ENCODE results near the gene ABLIM2.

Gene ABLIM2

DNA sequence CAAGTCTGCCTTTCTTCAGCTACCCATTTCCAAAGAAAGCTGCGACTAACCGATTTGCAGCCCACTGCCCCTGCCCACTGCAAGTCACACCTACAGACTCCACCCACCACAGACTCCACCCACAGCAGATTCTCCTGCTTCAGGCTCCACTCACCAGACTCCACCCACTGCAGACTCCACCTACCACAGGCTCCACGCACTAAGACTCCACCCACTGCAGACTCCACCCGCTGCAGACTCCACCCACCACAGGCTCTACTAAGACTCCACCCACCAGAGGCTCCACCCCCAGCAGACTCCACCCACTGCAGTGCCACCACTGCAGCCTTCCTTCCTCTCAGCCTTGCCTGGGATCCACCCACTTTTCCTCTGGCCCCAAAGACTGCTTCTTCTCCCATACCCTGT, 41.3 kb downstream of the ABLIM2 start:
- DNase-seq: peak; percentile 29

DNA sequence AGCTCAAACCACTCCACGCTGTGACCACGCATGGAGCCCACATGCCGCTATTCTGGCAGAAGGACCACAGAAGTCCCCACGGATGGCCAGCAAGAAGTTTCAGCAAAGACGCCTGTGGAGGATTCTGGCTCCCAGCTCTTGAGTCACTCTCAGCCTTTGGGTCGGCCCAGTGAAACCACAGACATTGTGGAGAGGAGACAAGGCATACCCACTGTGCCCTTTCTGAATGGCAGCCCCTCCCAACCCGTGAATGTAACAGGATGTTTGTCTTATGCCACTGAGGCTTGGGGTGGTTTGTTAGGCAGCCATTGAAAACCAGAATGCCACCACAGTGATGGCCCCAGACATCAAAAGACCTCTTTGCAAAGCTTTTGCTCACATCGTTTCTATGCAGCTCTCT, 42.7 kb downstream of the ABLIM2 start:
- DNase-seq: no peak

- no peak for DNase-seq
Measured at GRCh38 chr4:8115203-8115520, 43.5 kb downstream of the ABLIM2 start.

- DNase-seq: no peak
Measured at GRCh38 chr4:8114456-8115202, 44.0 kb downstream of the ABLIM2 start.

DNA sequence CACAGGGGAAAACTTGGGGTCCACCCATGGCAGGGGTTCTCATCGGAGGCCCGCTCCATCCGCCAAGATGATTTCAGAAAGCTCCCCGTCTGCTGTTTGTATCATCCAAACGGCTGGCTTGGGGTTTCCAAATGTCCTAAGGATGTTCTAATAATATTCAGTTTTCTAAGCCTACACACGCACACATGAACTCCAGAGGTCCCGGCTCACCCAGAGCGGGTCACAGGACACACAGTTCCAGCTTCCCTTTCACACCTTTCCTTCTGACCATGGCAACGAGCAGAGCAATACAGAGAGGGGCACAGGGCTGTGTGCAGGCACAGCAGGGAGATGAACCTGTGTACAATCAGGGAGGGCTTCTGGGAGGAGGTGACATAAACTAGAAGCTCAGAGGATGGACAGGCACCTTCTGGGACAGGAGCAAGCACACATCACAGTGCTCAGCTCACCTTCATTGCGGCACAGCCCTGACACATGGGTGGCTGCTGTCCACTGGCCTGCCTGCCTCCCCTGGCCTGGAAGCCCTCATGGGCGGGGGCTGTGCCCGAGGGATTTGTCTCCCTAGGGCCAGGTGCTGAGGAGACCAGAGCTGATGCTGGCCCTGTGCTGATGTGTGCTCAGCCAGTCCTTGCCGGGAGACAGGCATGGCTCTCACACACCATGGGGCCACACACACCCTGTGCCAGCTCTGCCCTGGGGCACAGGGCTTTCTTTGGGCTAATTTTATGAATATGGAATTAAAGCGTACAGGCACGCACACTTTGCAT, 44.8 kb downstream of the ABLIM2 start:
- DNase-seq: no peak

DNA sequence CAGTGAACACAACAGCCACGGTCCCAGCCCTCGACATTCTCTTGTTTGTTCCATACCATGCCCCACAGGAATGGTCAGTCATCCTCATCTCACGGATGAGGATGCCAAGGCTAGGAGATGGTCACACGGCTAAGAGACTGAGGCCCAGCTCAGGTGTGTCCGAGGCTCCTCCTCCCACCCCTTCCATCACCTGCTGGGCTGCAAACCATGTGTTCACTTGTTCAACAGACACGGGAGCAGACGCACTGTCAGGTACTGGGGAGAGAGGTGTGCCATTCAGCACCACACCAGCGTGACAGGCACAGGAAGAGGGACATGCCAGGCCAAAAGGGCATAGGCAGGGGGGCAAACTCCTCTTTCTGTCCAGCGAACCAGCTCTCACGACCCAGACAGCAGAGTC, 45.9 kb downstream of the ABLIM2 start:
- no peak for DNase-seq

DNA sequence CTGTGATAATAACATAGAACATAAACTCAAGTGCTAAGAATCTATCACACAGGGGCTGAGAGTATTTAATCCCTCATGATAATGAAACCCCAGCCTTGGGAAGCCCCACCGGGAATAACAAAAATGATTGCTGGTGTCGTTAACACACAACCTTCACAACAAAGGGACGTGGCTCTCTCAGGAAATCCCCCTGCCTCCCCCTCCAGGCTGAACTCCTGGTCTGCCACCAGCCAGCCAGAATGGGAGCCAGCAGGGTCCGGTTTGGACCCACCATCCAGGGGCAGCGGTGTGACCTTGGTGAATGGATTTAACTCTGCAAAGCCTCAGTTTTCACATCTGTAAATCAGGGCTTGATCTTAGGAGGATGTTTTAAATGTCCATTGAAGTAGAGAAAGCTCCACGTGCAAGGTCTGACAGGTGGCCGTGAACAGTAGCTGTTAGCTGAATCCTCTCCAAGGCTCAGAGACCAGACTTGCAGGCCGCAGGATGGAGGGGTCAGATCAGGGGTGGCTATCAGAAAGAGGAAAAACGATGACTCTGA, 46.5 kb downstream of the ABLIM2 start:
- DNase-seq: no peak

GRCh38 chr4:8110071-8110986, 48.3 kb downstream of the ABLIM2 start:
- DNase-seq: no peak

DNA sequence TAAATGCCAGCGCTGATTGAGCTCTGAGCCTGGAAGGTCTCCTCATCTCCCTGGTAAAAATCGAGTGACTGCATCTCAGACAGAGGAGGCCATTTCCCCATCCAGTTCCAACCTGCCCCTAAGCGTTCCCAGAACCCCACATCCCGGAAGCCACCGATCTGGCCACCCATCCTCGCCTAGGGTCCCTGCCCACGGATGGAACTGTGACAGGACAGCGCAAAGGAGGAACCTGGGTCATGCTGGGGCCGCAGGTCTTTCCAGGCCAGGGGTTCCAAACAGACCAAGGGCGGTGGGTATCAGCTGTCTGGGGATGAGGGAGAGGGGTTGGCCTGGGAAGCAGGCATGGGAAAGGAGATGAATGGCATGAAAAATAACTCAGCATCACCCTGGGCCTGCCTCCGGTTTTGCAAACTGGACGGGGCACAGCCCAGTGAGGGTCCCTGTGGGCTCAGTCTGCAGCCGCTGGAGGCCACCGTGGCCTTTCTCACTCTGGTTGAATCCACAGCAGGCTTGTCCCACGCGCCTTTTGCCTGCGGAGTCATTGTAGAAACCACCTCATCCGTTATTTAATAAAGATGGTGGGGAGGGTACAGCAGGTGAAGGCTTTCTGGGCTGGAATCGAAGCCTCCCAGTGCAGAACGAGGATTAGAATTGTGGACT, 49.1 kb downstream of the ABLIM2 start:
- DNase-seq: no peak

DNA sequence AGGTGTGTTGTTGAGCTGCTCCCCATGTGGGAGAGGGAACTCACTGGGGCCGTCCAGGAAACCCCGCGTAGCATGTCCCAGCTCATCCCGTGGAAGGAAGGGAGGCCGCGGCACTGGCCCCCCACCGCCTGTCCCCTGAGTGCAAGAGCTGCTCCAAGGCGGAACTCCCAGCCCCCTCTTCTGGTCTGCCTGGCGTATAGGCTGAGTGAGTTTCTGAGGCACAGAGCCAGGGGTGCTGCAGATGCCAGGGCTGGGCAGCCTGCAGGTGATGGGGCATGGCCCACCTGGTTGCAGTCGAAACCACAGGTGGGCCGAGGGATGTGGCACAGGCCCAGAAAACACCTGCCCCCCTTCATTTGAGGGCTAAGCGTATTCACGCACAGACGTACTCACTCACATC, 49.6 kb downstream of the ABLIM2 start:
- DNase-seq: no peak

DNA sequence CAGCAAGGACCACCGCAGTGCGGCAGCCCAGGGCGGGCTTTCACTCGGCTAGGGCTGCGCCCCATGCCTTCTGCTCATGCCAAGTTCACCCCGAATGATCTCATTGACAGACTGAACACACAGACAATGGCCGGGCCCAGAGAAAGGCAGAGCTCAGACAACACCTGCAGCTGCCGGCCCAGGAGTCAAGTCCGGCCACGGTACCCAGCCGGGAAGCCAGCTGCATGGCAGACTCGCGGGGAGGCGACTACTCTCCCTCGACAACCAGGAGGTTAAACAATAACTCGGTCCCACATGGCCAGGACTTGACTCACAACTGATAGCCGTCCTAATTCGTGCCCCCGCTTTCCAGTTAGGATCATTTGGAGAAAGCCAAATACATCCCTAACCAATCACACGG, 50.4 kb downstream of the ABLIM2 start:
- no peak for DNase-seq

DNA sequence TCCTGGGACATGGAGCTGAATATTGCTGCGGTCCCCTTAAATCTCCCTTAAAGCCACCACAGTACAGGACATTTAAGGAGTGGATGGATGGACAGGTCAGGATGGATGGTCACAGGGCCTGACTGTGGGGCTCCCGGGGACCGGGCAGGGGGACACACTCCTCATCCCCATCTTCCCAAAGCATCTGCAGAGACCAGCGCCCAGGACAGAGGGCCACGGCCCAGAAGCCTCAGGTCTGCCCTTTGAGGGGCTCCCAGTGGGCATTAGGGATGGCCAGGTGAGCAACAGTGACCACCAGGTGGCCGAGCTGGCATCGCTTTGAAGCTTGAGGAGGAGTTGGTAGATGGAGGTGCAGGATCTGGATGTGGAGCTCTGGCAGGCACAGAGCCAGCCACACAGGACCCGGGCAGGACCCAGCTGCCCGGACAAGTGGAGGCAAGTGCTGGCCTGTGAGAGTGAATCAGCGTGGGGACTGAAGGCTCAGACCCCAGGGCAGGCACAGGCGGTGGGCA, 51.4 kb downstream of the ABLIM2 start:
- no peak for DNase-seq

- DNase-seq: no peak
Measured at GRCh38 chr4:8106451-8107025, 52.1 kb downstream of the ABLIM2 start.

DNA sequence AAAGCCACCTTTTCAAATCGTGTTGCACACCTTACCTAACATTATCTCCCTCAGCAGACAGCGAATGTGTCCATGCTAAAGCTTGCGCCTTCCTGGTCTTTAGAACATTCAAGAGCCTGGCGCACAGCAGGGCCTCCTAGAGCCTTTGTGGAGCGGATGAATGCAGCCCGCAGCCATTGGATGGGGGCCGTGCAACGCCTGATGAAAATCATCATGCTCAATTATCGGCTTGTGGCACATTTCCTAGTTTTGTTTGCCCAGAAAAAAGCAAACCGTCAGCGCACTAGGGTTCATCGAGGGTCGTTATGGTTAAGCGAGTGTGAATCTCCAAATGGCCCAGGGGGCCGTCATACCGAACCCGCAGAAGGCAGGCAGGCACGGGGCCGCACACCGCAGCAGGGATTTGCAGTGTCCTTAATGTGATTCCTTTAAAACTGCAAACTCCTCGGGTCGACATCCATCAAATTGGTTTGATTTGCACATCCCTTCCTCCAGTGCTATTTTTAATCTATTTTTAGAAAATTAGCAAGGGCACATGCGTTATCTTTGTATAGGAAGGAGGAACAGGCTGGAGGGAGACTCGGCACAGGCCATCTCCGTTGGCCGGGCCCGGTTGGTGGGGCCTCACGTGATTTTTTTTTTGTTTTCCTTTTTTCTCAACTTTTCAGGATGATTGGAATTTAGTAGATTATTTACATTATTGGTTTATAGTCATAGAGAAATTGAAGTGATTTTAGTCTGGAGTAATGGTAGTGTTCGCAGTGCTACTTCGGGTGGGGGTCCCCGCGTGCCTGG, 53.1 kb downstream of the ABLIM2 start:
- DNase-seq: no peak

GRCh38 chr4:8104491-8105305, 53.9 kb downstream of the ABLIM2 start:
- DNase-seq: no peak

GRCh38 chr4:8103421-8104390, 54.9 kb downstream of the ABLIM2 start:
- no peak for DNase-seq

DNA sequence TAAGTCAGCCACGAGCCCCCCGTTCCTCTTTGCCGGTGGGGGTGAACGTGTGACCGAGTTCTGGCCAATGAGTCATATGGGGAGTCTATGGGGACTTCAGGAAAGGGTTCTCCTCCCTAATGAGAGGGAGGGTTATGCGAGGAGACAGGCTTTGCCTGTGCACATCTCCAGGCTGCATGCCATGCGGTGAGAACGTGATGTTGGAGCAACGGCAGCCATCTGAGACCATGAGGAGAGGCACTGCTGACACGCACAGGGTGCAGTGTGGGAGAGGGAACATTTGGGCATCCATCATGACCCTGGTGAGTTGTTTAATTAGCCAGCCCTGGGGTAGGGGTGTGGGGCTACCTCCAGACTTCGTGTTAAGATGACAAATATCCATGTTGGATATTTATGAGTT, 55.8 kb downstream of the ABLIM2 start:
- DNase-seq: no peak

DNA sequence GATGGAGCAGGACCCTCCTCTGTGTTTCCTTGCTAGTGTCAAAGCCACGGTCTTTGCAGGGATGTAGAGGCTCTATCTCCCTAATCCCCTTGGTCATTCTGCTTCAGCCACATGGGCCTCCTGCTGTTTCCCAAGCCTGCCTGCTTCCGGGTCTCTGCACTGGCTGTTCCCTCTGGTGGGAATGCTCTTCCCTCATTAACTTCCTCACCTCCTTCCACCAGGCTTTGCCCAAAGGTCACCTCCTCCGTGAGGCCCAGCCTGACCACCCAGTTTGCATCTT, 56.6 kb downstream of the ABLIM2 start:
- no peak for DNase-seq
